GM18951 (cell line): ENCODE results near the gene IPPK.

Source experiments
- POLR2A ChIP-seq: IDR thresholded peaks from 4 replicates; pipeline ENCODE4 v1.6.1; 2011; ENCODE audit warnings: mild to moderate bottlenecking; ENCODE audit not compliant: insufficient read length, insufficient read depth; ENCODE audit errors: extremely low read depth
- in situ Hi-C: fragments of 300-500 bp; cut with MboI; formaldehyde crosslinking; loops from one replicate; pipeline ENCODE4 v1.12.0; 2022; ENCODE audit warnings: low sequenced_read_pairs, mixed read lengths, inconsistent platforms; ENCODE audit not compliant: unreplicated experiment

IPPK gene

GRCh38 chr9:92656537-92656925 is 13.4 kb downstream of the IPPK start:
- in situ Hi-C loops = no loop called here
- no peak for TF ChIP-seq POLR2A

GRCh38 chr9:92655896-92656536 is 13.9 kb downstream of the IPPK start:
- in situ Hi-C loops = no loop called here
- TF ChIP-seq POLR2A = no peak

- in situ Hi-C loops = no loop called here
- no peak for TF ChIP-seq POLR2A
Measured at GRCh38 chr9:92655366-92655765, 14.6 kb downstream of the IPPK start.

GRCh38 chr9:92654481-92655301 is 15.2 kb downstream of the IPPK start:
- no peak for TF ChIP-seq POLR2A
- in situ Hi-C loops = no loop called here

- TF ChIP-seq POLR2A = no peak
- in situ Hi-C loops = no loop called here
Measured at GRCh38 chr9:92652461-92652860, 17.5 kb downstream of the IPPK start.

- no peak for TF ChIP-seq POLR2A
- in situ Hi-C loops = no loop called here
Measured at GRCh38 chr9:92650839-92651621, 18.9 kb downstream of the IPPK start.

- in situ Hi-C loops = no loop called here
- no peak for TF ChIP-seq POLR2A
Measured at GRCh38 chr9:92650296-92650695, 19.6 kb downstream of the IPPK start.

- in situ Hi-C loops = no loop called here
- TF ChIP-seq POLR2A = no peak
Measured at GRCh38 chr9:92649007-92649406, 20.9 kb downstream of the IPPK start.

GRCh38 chr9:92648474-92648971 is 21.4 kb downstream of the IPPK start:
- in situ Hi-C loops = no loop called here
- no peak for TF ChIP-seq POLR2A

GRCh38 chr9:92647671-92648473 is 22.1 kb downstream of the IPPK start:
- in situ Hi-C loops = no loop called here
- no peak for TF ChIP-seq POLR2A

GRCh38 chr9:92645041-92645440 is 24.9 kb downstream of the IPPK start:
- in situ Hi-C loops = no loop called here
- no peak for TF ChIP-seq POLR2A

GRCh38 chr9:92644278-92644677 is 25.7 kb downstream of the IPPK start:
- TF ChIP-seq POLR2A = no peak
- in situ Hi-C loops = no loop called here
